GM18498 (cell line): ENCODE data around the gene OCEL1.

Experiments used
- ATAC-seq: cut with Tn5 transposase; IDR thresholded peaks from one replicate; pipeline ENCODE4 v1.9.1; 2021; ENCODE audit warnings: mild to moderate bottlenecking, moderate library complexity; ENCODE audit not compliant: unreplicated experiment

Gene OCEL1

GRCh38 chr19:17237747-17238706 is 12.0 kb downstream of the OCEL1 start:
- ATAC-seq: no peak

DNA sequence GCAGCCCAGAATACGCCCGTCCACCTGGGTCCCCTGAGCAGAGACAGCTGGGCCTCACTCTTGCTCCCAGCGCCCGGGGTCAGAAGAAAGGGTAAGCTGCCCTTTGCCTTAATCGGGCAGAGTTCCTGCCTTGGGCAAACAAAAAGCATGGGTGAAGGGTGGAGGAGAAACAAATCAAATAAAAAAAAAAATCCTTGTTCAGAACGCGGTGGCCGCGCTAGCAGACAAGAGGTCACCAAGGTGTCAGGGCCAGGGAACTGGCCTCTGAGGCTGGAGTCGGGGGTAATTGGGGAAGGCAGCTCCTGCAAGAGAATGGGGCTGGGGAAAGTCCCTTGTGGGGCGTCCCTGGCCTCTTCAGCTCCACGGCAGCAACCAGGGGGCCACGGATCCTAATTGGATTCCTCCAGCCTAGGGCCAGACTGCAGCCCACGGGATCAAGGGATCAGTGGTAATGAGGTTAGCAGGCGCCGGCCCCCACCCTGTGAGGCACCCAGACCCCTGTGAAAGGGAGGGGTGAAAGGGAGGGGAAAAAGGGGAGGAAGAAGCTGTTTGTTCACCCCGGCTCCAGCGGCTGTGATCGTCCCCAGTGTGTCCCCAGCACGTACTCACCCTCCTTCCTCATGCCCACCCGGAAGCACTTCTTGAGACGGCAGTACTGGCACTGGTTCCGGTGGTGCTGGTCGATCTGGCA is 14.2 kb downstream of the OCEL1 start:
- no peak for ATAC-seq

DNA sequence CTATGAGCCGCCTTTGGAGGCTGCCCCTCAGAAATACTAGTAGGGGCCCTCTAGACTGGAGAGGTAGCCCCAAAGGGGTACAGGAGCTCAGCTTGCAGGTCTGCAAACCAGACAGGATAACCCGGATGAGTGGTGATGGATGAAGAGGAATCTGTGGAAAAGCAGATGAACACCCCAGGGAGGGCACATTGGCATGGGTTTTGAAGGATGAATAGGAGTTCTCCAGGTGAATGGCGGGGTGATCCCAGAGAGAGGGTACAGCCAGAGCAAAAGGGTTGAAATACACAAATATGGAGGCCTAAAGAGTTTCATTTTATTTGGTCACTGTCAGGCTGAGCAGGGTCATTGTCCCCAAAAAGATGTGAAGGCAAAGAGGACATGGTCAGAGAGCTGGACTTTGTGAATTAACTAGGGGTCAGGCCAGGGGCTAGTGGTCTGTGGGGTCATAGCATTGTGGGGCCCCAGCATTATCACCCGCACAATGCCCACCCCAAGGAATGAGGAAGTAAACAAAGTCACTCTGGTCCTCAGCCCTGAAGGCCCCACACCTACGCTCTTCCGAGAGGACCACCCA is 14.9 kb downstream of the OCEL1 start:
- ATAC-seq: no peak

GRCh38 chr19:17242431-17243208 is 16.6 kb downstream of the OCEL1 start:
- no peak for ATAC-seq

DNA sequence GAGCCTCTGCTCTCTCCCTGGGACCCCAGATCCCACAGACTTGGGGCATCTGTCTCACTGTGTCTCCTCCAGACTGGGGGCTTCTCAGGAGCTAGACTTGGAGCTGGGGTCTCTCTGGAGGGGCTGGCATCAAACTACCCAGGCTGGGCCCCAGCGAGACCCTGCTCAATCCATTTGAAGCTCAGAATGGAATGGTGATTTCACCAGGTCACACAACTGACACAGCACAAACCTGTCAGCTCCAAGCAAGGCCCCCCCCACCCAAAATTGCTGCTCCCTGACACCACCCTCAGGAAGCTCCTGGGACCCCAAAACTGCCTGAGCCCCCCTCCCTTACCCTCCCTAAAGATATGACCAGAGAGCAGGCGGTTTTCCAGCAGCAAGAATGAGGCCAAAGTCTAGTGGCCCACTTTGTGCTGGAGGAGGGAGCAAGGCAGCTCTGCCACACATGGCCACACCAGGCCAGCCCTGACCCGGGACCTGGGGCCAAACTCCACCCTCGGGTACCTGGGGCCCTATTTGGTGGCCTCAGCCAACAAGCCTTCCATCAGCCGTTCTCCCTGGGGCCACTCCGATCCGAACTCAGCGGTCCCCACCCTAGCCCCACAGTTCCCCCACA is 17.3 kb downstream of the OCEL1 start:
- ATAC-seq: no peak

GRCh38 chr19:17243830-17244617 is 18.0 kb downstream of the OCEL1 start:
- no peak for ATAC-seq

DNA sequence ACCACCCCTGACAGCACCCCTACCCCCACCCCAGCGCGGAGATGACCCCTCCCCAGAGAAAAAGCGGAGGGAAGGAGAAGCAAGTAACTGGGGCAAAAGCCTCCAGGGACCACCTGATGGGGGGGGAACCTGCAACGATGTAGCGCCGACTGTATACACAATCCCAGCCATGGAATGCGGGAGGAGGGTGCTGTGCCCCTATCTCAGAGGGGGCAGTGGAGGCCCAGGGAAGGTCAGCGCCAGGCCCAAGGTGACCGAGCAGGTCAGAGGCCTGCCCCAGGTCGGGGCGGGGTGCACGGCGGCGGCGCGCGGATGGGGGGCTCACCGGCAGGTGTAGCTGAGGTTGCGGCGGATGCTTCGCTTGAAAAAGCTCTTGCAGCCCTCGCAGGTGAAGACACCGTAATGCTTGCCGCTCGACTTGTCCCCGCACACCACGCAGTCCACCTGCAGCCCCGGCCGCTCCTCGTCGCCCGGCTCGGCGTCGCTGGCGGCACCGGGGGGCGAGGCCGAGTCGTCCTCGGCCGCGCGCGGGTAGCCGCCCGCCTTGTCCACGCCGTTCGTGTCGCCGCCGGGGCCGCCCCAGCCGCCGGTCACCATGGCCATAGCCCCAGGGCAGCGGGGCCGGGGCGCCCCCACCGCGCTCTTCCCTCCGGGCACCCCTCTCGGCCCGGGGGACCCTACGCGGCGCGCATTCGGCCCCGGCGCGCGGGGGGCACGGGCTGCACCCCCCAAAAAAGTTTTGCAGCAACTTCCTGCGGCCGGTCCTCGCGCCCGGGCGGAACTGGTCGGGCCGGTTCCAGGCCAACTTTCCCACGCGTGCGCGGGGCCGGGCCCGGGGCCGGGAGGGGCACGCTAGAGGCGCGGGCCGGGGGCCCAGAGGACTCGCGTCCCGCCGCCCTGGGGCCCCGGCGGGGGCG is 18.9 kb downstream of the OCEL1 start:
- no peak for ATAC-seq

GRCh38 chr19:17245535-17245984 is 19.5 kb downstream of the OCEL1 start, which contains the start of gene NR2F6:
Gene NR2F6, minus strand, starts transcription at chr19:17245919. Its CDS starts 699 bp downstream, at chr19:17245220.
- peak; percentile 25 for ATAC-seq

DNA sequence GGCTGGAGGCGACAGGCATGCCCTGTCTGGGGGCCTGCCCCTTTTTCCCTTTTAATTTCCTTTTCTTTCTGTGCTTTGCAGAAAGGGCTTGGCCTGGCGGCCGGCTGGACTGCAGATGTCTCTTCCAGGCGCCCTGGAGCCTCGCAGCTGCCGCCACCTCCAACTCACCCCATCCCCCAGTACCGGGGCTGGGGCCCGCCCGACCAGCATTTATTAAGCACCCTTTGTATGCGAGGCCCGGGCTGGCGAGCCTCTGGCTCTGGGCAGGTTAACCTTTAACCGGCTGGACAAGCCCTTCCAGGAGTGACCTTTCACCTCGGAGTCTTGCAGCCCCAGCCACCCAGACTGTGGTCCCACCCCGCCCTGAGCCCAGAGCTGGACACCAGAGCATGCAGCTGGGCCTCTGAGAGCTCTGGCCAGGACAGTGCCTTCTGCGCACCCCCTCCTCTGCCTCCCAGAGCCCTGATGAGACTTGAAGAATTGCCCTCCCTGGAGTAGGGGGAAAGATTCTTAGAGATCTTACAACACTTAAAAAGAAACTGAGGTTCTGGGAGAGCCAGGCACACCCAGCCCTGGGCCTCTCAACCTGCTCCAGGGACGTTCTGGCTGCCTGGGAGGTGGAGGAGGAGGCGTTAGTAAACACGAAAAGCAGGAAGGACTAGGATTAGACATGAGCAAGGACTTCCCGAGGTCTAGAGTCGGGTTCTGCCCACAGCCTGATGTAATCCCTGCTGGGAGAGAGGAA is 20.8 kb downstream of the OCEL1 start:
- ATAC-seq: no peak

- ATAC-seq: no peak
These were observed 22.2 kb downstream of the OCEL1 start for GRCh38 chr19:17248011-17248776.

- no peak for ATAC-seq
These were observed 24.0 kb downstream of the OCEL1 start for GRCh38 chr19:17249887-17250548.

- ATAC-seq: no peak
These were observed 28.6 kb downstream of the OCEL1 start for GRCh38 chr19:17254636-17255035.

DNA sequence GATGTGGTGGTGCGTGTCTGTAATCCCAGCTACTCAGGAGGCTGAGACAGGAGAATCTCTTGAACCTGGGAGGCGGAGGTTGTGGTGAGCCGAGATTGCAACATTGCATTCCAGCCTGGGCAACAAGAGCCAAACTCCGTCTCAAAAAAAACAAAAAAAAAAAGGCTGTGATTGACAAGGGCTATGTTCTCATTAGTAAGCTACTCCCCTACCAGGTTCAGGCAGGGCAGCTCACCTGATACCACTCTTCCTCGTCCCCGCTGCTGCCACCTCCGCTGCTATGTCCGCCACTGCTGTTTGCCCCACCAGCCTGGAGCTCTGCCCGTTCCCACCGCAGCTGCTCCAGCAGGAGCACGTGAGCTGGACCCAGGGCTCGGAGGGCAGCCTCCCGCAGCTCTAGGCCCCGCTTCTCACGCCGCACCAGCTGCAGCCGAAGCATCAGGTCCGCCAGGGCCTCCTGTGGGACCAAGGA is 29.2 kb downstream of the OCEL1 start:
- ATAC-seq: no peak

GRCh38 chr19:17256130-17256529 is 30.1 kb downstream of the OCEL1 start:
- ATAC-seq: no peak

- ATAC-seq: no peak
These were observed 33.2 kb downstream of the OCEL1 start for GRCh38 chr19:17259118-17259780.

- ATAC-seq: no peak
These were observed 33.9 kb downstream of the OCEL1 start for GRCh38 chr19:17259934-17260333.
